Left colon (tissue), 2 donors: Measurements from ENCODE around the gene FHOD3. TPM values are rescaled to one million over a fixed set of nuclear protein-coding genes. Genes with fewer than 3 reads are reported as not detected.
"Not testable (repeated sequence)": the region's sequence is repeated elsewhere in the genome, so short reads cannot be mapped to it uniquely, and the experiment has no call there.

Source experiments
- ATAC-seq: fragments of 200-7000 bp; cut with Tn5 transposase; one replicate; pipeline ENCODE4 v1.9.1; 2020; ENCODE audit warnings: mild to moderate bottlenecking, moderate library complexity
- DNase-seq, 2 donors: peaks; one replicate each; pipeline ENCODE4 v3.0.0-alpha.2; 2020
- intact Hi-C, 2 donors: fragments of 100-400 bp; cut with DNase I in 1 of 2; cut with micrococcal nuclease in 1 of 2; formaldehyde crosslinking; loops; one replicate each; pipeline versions ENCODE4 v1.11.2 to v1.14.0; 2022; cut with DNase I, micrococcal nuclease
- total RNA-seq, 2 donors: library from RNA; stranded (reverse); fragmentation: NEBNext Ultra II Directional; extraction: Animal tissue kit (Norgen Biotek cat#: 25700); gene quantifications; one replicate each; pipeline ENCODE4 v1.2.1, GENCODE V29; 2021
- donor health status: DM: no; HTN: no; CAD: no.
- donor health status: DM: yes; HTN: yes; CAD: no.

FHOD3 gene
- total RNA-seq, 2 donors from 2014 or later = 1.3 to 5.1 TPM

- DNase-seq (no peak), ATAC-seq (no peak)
- intact Hi-C loops = no loop called here
These were observed 38.2 kb downstream of the FHOD3 start for GRCh38 chr18:36335476-36336279.

DNA sequence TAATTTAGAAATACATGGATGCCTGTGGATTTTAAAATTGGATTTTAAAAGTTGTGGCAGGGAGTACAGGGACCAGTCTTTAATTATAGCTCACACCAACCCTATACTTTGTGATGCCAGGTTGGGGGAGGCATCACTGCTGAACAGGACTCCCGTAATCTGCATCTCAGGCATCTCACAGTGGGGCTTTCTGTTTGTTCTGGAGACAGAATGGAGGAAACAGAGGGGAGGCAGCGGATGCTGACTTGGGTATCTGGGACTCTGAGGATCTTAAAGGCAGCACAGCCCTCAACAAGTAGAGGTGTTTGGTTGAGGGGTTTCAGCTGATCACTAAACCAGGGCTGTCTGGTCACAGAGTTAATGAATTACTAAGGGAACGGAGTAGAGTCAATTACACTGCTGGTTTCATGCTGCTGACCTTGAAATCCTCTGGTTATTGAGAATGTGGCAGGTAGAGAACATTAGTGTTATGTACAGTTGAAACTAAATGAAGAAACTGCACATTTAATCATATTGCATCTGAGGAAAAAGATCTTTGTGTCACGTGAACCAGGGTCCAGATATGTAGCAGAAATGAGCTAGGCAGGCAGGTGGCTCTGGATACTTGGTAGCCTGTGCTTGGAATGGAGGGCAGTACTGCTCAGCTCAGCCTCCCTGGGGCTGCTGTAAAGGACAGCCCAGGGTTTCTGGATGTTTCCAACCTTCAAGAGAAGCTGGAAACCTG lies 40.3 kb downstream of the FHOD3 start:
- no peak for DNase-seq
- intact Hi-C loops = no loop called here
- ATAC-seq = peak; percentile 45

GRCh38 chr18:36338403-36338933 lies 41.0 kb downstream of the FHOD3 start:
- DNase-seq (no peak), ATAC-seq (peak; percentile 56)

GRCh38 chr18:36340246-36340645 lies 42.7 kb downstream of the FHOD3 start:
- DNase-seq (no peak), ATAC-seq (peak; percentile 55)
- intact Hi-C loops = no loop called here

More at GRCh38 chr18:36338403-36338933, 41.0 kb downstream of the FHOD3 start:
- intact Hi-C loops = no loop called here

DNA sequence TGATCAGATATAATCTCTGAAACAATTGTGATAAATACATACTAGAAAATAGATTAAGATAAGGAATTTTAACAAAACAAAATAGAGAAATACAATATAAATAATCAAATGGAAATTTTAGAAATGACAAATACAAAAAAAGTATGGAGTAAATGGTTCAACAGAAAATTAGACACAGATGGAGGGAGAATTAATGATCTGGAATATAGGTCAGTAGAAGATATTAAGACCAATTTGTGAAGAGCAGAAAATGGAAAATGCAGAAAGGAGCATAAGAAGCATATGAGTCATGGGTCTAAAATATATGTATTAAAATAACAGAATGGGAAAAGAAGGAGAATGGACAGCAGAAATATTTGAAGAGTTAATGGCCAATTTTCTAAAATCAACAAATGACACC lies 44.4 kb downstream of the FHOD3 start:
- DNase-seq = no peak
- ATAC-seq = no peak
- intact Hi-C loops = no loop called here

- intact Hi-C loops = no loop called here
- ATAC-seq = no peak
These were observed 50.8 kb downstream of the FHOD3 start for GRCh38 chr18:36348331-36348730.

DNA sequence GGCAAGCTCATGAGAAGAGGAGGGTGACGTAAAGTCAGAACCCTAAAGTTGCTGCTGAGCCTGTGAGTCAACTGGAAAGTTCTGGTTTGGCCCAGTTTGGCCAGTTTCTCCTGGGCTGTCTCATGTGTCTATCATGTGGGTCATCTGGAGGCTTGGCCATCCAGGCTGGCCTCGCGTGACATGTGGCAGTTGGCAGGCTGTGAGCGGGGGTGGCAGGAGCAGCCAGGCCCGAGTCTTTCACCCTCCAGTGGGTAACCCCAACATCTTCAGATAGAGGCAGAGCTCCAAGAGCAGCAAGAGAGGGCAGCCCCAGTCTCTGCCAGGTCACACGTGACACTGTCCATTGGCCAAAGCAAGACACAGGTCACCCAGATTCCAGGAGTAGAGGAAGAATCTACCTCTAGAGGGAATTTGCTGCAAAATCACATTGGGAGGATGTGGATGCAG lies 51.5 kb downstream of the FHOD3 start:
- peak; percentile 32 for ATAC-seq

More at GRCh38 chr18:36348331-36348730, 50.8 kb downstream of the FHOD3 start:
- no peak for DNase-seq

DNA sequence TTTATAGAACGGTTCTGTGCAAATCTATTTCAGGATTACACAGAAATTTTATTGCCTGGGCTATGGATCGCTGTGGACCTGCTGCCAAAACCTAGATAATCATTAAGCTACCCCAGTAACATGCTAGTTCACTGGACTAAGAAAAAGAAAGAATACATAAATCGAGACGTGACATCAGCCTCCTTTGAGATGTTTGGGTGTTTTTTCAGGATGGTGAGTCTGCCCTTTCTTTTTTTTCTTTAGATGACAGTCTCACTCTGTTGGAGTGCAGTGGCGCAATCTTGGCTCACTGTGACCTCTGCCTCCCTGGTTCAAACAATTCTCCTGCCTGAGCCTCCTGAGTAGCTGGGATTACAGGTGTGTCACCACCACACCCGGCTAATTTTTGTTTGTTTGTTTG lies 52.0 kb downstream of the FHOD3 start:
- DNase-seq = no peak
- intact Hi-C loops = no loop called here
- peak; percentile 88 for ATAC-seq

More for the DNA sequence above, 51.5 kb downstream of the FHOD3 start:
- intact Hi-C loops = no loop called here
- no peak for DNase-seq

DNA sequence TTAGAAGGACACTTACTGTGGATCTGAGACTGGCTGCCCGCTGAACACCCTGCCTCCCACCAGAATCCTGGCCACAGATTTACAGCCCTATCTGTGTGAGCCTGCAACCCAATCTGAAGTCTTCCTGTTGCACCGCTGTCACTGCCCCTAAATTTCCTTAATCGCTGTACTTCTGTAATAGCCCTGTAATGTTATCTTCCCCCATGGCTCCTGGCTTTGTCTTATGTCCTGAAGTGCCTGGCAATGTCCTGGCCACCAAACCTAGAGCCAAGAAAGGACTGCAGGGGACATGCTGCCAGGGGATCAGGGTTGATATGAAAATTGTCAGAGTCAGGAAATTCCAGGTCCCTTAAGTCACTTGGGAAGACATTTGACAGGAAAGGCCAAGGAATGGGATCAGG lies 52.7 kb downstream of the FHOD3 start:
- no peak for ATAC-seq
- no peak for DNase-seq
- intact Hi-C loops = no loop called here

DNA sequence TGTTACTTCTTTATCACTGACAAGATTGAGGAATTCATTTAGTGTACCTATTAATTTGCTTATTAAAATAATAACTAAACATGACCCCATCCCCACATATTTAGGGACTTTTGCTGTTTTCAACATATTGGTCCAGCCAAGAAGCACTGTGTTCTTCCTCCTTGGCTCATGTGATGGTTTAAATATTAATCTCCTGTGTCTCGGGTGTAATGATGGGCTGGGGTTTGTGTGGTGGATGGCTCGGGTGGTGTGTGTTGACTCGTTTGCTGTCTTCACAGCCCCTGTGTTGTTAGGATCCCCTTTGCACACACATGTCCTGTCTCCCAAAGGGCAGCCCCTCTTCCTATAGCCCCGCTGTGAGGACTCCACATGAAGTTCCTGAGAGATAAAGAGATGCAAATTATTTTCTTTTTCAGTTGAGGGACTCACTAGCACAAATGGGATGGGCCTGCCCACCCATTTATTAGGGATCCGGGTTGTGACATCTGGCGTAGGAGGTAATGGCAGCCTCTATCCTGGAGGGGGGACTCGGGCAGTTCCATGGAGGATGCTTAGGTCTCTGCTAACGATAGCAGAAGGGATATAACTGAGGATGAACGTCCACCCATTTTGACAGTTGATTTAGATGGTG lies 53.4 kb downstream of the FHOD3 start:
- peak; percentile 46 for ATAC-seq
- intact Hi-C loops = no loop called here
- no peak for DNase-seq

DNA sequence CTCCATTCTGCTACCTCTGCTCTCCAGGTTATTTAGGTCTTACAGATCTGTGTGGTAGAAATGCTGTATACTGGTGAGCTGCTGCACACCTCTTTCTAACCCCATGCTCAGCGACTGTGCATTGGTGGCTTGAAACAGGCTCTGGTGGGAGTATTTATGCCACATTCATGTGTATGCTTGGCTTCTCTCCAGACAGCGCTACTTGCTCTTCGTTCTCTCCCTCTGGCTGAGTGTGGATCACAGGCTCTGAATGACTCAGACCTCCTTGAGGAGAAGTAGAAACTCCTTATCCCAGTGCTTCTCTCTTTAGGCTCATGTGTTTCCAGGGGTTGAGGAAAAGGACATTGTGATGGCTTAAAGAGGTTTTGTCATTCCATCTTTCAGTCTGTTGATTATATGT lies 54.9 kb downstream of the FHOD3 start:
- intact Hi-C loops = no loop called here
- DNase-seq = no peak
- ATAC-seq = no peak

DNA sequence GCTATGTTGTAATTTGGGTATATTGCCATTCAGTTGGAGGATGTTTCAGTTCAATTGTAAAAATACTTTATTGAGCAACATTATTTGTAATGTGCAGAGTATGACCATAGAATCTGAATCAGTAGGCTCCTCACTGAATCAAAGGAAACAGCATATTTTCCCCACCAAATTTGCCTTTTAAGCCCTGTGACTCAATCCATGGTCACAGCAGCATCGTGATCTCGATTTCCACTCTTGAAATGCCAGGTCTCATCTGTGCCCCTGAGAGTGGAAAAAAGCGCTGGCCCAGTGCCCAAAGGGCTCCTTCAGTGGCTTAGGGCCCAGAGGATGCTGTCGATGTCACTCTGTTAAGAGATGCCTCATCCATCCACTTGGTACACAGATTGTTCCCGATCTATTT lies 57.5 kb downstream of the FHOD3 start:
- no peak for DNase-seq
- no peak for ATAC-seq

DNA sequence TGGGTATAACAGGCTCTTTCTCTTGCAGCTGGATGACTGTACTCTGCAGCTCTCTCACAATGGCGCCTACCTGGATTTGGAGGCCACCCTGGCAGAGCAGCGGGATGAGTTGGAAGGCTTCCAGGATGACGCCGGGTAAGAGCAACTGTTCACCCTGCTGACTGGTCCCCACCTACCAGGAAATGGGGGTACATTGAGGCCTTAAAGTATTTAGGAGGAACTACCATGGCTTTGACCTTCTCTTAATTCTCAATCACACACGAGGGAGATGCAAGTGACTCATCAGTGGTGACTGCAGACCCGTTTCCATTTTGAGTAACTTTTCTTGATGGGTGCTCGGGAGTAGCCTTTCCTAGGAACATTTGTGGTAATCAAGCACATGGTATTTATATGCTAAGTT lies 58.0 kb downstream of the FHOD3 start:
- DNase-seq (no peak), ATAC-seq (no peak)
- intact Hi-C loops = no loop called here

More for the DNA sequence above, 57.5 kb downstream of the FHOD3 start:
- intact Hi-C loops = no loop called here

GRCh38 chr18:36356741-36357140 lies 59.2 kb downstream of the FHOD3 start:
- ATAC-seq, DNase-seq, intact Hi-C loops: not testable (repeated sequence)

- DNase-seq (no peak), ATAC-seq (no peak)
- intact Hi-C loops = no loop called here
These were observed 60.6 kb downstream of the FHOD3 start for GRCh38 chr18:36358141-36358540.

GRCh38 chr18:36360256-36360909 lies 62.9 kb downstream of the FHOD3 start:
- intact Hi-C loops = no loop called here
- DNase-seq (no peak), ATAC-seq (no peak)

- no peak for DNase-seq
- intact Hi-C loops = no loop called here
- ATAC-seq = no peak
These were observed 67.6 kb downstream of the FHOD3 start for GRCh38 chr18:36364911-36365624.
